Endothelial cell of umbilical vein (primary cell): ENCODE results near the gene BMAL2. TPM values are rescaled to one million over a fixed set of nuclear protein-coding genes. Genes with fewer than 3 reads are reported as not detected.

ENCODE experiments used
- BruUV-seq: library from RNA; stranded (reverse); fragments of 400-500 nt; replicated peaks from 2 replicates; lab custom pipeline; 2021; lab: Mats Ljungman, UMichigan
- CTCF ChIA-PET: fragments of 300-600, 350-600 bp; sonication (Branson Sonifier 250); formaldehyde crosslinking; loops from one replicate; lab custom pipeline; 2021; ENCODE audit warnings: antibody characterized with exemption, inconsistent platforms; lab: Charles Lee
- POLR2A ChIA-PET: fragments of 300-600, 350-600 bp; sonication (Branson Sonifier 250); formaldehyde crosslinking; loops from one replicate; lab custom pipeline; 2021; ENCODE audit warnings: antibody characterized with exemption, inconsistent platforms; lab: Charles Lee
- DNase-seq: peaks from one replicate; pipeline ENCODE4 v3.0.0-alpha.2; 2011; ENCODE audit warnings: low read depth, low spot score
- FAIRE-seq: peaks from 2 replicates; lab custom pipeline; 2011; peaks lifted over from hg19 to GRCh38; lab: Jason Lieb, UNC
- H2AFZ ChIP-seq: 2 replicates; pipeline ENCODE4 v1.6.0; 2012; ENCODE audit warnings: low read depth, low read length, control low read depth, inconsistent platforms
- H3K27ac ChIP-seq: 2 replicates; pipeline ENCODE4 v1.5.1; 2011; ENCODE audit warnings: low read depth, mild to moderate bottlenecking, control low read depth, low read length, moderate library complexity; ENCODE audit not compliant: insufficient read depth
- H3K27me3 ChIP-seq, 2 experiments: 2 replicates each; pipeline versions ENCODE4 v1.6.0 to v1.6.1; 2011; ENCODE audit warnings: low read length in 2 of 2, mixed read lengths in 1 of 2; ENCODE audit not compliant: control insufficient read depth in 2 of 2, insufficient read depth in 2 of 2
- H3K36me3 ChIP-seq, 2 experiments: 2 replicates in 1 of 2; 3 replicates in 1 of 2; pipeline ENCODE4 v1.5.1; 2011; ENCODE audit warnings: low read length in 2 of 2, mild to moderate bottlenecking in 1 of 2, moderate library complexity in 1 of 2; ENCODE audit not compliant: control insufficient read depth in 2 of 2, insufficient read depth in 2 of 2; ENCODE audit errors: extremely low read depth in 1 of 2
- H3K4me1 ChIP-seq: 3 replicates; pipeline ENCODE4 v1.5.1; 2011; ENCODE audit warnings: mild to moderate bottlenecking, low read length; ENCODE audit not compliant: control insufficient read depth, insufficient read depth; ENCODE audit errors: extremely low read depth
- H3K4me2 ChIP-seq: 2 replicates; pipeline ENCODE4 v1.6.1; 2011; ENCODE audit warnings: low read length, control low read depth, mixed read lengths; ENCODE audit not compliant: insufficient read depth
- H3K4me3 ChIP-seq, 3 experiments: fragments of 200-600 bp in 1 of 3; sonication (generic), shearing (Covaris generic) in 1 of 3; replicated peaks in 1 of 3; 2 replicates each; pipeline ENCODE4 v1.5.1; 2011 to 2016; ENCODE audit warnings: control low read depth in 3 of 3, low read length in 3 of 3, mild to moderate bottlenecking in 2 of 3, inconsistent platforms in 1 of 3, low read depth in 1 of 3, moderate library complexity in 1 of 3; ENCODE audit not compliant: insufficient read depth in 1 of 3
- H3K79me2 ChIP-seq: 2 replicates; pipeline ENCODE4 v1.6.0; 2012; ENCODE audit warnings: low read length, inconsistent platforms; ENCODE audit not compliant: control insufficient read depth, insufficient read depth
- H3K9ac ChIP-seq: replicated peaks from 2 replicates; pipeline ENCODE3; 2011; ENCODE audit warnings: low read length, control low read depth; ENCODE audit not compliant: insufficient read depth; ENCODE audit errors: extremely low read depth
- H3K9me1 ChIP-seq: replicated peaks from 3 replicates; pipeline ENCODE4 v1.6.0; 2011; ENCODE audit warnings: mild to moderate bottlenecking, low read length; ENCODE audit not compliant: control insufficient read depth, insufficient read depth; ENCODE audit errors: extremely low read depth
- H3K9me3 ChIP-seq: replicated peaks from 2 replicates; pipeline ENCODE4 v1.5.1; 2012; ENCODE audit warnings: low read length, inconsistent platforms; ENCODE audit not compliant: control insufficient read depth, insufficient read depth
- H4K20me1 ChIP-seq: replicated peaks from 2 replicates; pipeline ENCODE3; 2011; ENCODE audit warnings: mild to moderate bottlenecking, low read length; ENCODE audit not compliant: control insufficient read depth, insufficient read depth; ENCODE audit errors: extremely low read depth
- EZH2 ChIP-seq: IDR thresholded peaks from 2 replicates; pipeline ENCODE4 v1.6.1; 2012; ENCODE audit warnings: borderline replicate concordance, low read depth, mild to moderate bottlenecking, moderate library complexity, low read length, inconsistent platforms; ENCODE audit not compliant: severe bottlenecking
- FOS ChIP-seq: IDR thresholded peaks from 2 replicates; pipeline ENCODE4 v1.6.1; 2011; ENCODE audit warnings: mild to moderate bottlenecking, low read length, moderate library complexity, borderline replicate concordance; ENCODE audit not compliant: insufficient read depth
- GATA2 ChIP-seq: IDR thresholded peaks from 2 replicates; pipeline ENCODE4 v1.7.0; 2011; ENCODE audit warnings: low read depth, mild to moderate bottlenecking, moderate library complexity, mixed read lengths, low read length; ENCODE audit not compliant: insufficient read length, insufficient read depth
- JUN ChIP-seq: IDR thresholded peaks from 2 replicates; pipeline ENCODE4 v1.6.1; 2011; ENCODE audit warnings: borderline replicate concordance, low read depth; ENCODE audit not compliant: insufficient read length, insufficient read depth
- MAX ChIP-seq: IDR thresholded peaks from 2 replicates; pipeline ENCODE4 v1.6.1; 2011; ENCODE audit not compliant: insufficient read depth, insufficient read length
- MYC ChIP-seq: IDR thresholded peaks from one replicate; pipeline ENCODE4 v1.6.1; 2011; ENCODE audit warnings: mild to moderate bottlenecking, low read depth, low read length
- POLR2A ChIP-seq: IDR thresholded peaks from 2 replicates; pipeline ENCODE4 v1.6.1; 2012; ENCODE audit warnings: low read depth, mild to moderate bottlenecking, control low read depth, low read length
- POLR2AphosphoS5 ChIP-seq: IDR thresholded peaks from 2 replicates; pipeline ENCODE4 v1.6.1; 2012; ENCODE audit warnings: low read depth, mild to moderate bottlenecking, control low read depth, low read length, moderate library complexity; ENCODE audit not compliant: insufficient read depth
- dilution Hi-C: fragments of 300-500 bp; cut with MboI; formaldehyde crosslinking; loops from one replicate; pipeline ENCODE4 v1.15.0; 2019; ENCODE audit warnings: low sequenced_read_pairs; ENCODE audit not compliant: extremely low pct_ligation_motif_present
- intact Hi-C: fragments of 100-400 bp; cut with micrococcal nuclease; formaldehyde crosslinking; loops from one replicate; pipeline ENCODE4 v1.10.0; 2022
- polyA plus RNA-seq, 4 experiments: library from polyadenylated mRNA; depleted of rRNA in 3 of 4; stranded (reverse) in 3 of 4; unstranded in 1 of 4; fragments of >200 nt; gene quantifications; 2 replicates each; pipeline versions ENCODE4 v1.2.1 to v1.2.3, GENCODE V29; 2011 to 2012; ENCODE audit warnings: missing spikeins in 1 of 4
- total RNA-seq: library from RNA; stranded (reverse); gene quantifications from 2 replicates; pipeline ENCODE4 v1.2.3, GENCODE V29; 2021
- TF ChIP-seq, protein P1 (sequence below), 2 donors: IDR thresholded peaks; 1 replicate in 1 of 2; 2 replicates in 1 of 2; pipeline ENCODE4 v1.5.1; 2011; ENCODE audit warnings: low read length in 2 of 2, mild to moderate bottlenecking in 2 of 2, moderate library complexity in 2 of 2, control low read depth in 1 of 2, inconsistent platforms in 1 of 2, low read depth in 1 of 2; ENCODE audit not compliant: insufficient read depth in 1 of 2; ENCODE audit errors: extremely low read depth in 1 of 2

The BMAL2 gene
- total and polyA plus RNA-seq, 2 donors (not counting 3 experiments of a cell fraction or from before 2014, with no cell fraction given): 5.9 to 33.3 TPM

- H3K27ac ChIP-seq: no peak overlapping the region
- H3K36me3 ChIP-seq: no peaks in the 10 kb centered on the region
- H2AFZ ChIP-seq: no peak overlapping the region
- no peaks in the 10 kb centered on the region for H4K20me1 ChIP-seq
- CTCF ChIA-PET: interaction anchor here (1.4 to 3.2 kb wide), 2 partner anchors 12 to 17 kb away, joined by 5 to 24 read pairs; no protein-coding TSS in a partner anchor
- no peak overlapping the region for H3K4me3 ChIP-seq
- H3K4me2 ChIP-seq: no peak overlapping the region
- dilution Hi-C loops: no loop called here
- no peak overlapping the region for H3K9ac ChIP-seq
- no TSS peak for BruUV-seq
- FAIRE-seq: no peak
- no peak for DNase-seq
- H3K79me2 ChIP-seq: no peaks in the 10 kb centered on the region
- no peak for TF ChIP-seq POLR2A
- no peak for TF ChIP-seq MYC
- no peak for TF ChIP-seq EZH2
- no peak for TF ChIP-seq MAX
- no peak for TF ChIP-seq GATA2
- TF ChIP-seq, protein P1, sequence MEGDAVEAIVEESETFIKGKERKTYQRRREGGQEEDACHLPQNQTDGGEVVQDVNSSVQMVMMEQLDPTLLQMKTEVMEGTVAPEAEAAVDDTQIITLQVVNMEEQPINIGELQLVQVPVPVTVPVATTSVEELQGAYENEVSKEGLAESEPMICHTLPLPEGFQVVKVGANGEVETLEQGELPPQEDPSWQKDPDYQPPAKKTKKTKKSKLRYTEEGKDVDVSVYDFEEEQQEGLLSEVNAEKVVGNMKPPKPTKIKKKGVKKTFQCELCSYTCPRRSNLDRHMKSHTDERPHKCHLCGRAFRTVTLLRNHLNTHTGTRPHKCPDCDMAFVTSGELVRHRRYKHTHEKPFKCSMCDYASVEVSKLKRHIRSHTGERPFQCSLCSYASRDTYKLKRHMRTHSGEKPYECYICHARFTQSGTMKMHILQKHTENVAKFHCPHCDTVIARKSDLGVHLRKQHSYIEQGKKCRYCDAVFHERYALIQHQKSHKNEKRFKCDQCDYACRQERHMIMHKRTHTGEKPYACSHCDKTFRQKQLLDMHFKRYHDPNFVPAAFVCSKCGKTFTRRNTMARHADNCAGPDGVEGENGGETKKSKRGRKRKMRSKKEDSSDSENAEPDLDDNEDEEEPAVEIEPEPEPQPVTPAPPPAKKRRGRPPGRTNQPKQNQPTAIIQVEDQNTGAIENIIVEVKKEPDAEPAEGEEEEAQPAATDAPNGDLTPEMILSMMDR (IDR thresholded peaks at IDR 0.05; ENCODE audit: extremely low read depth in 1 of 2, insufficient read depth in 1 of 2, low read depth in 1 of 2, low read length in 2 of 2): no peak
- no peak for TF ChIP-seq FOS
- no peak for TF ChIP-seq JUN
- TF ChIP-seq POLR2AphosphoS5: no peak
- H3K4me1 ChIP-seq: peaks cover 63% of the 10 kb centered on the region
- no peaks in the 10 kb centered on the region for H3K9me3 ChIP-seq
- intact Hi-C loops: no loop called here
- no peaks in the 10 kb centered on the region for H3K9me1 ChIP-seq
- POLR2A ChIA-PET: no interaction called here
- H3K27me3 ChIP-seq: no peaks in the 10 kb centered on the region
Observed at GRCh38 chr12:27289414-27289813, 43.2 kb upstream of the BMAL2 start.
